ENCODE measurements around the gene CPNE4. TPM values are rescaled to one million over a fixed set of nuclear protein-coding genes. Genes with fewer than 3 reads are reported as not detected.

Gene CPNE4
- total and polyA plus RNA-seq, 2 donors (not counting 3 experiments of a cell fraction or from before 2014, with no cell fraction given), result not detected

- no TSS peak for BruUV-seq (replicated peaks)
- Histone ChIP-seq H3K36me3 (ENCODE audit: control insufficient read depth in 2 of 2, extremely low read depth in 1 of 2, insufficient read depth in 2 of 2, low read length in 2 of 2) (no peaks in the 10 kb centered on the region), H3K4me1 (ENCODE audit: control insufficient read depth, extremely low read depth, insufficient read depth, low read length) (no peaks in the 10 kb centered on the region), H4K20me1 (replicated peaks; ENCODE audit: control insufficient read depth, extremely low read depth, insufficient read depth, low read length) (no peaks in the 10 kb centered on the region), H3K9ac (replicated peaks; ENCODE audit: extremely low read depth, insufficient read depth, low read length) (no peak overlapping the region), H3K9me3 (replicated peaks; ENCODE audit: control insufficient read depth, insufficient read depth, low read length) (no peaks in the 10 kb centered on the region), H2AFZ (ENCODE audit: low read depth, low read length) (no peak overlapping the region), H3K79me2 (ENCODE audit: control insufficient read depth, insufficient read depth, low read length) (no peaks in the 10 kb centered on the region), H3K4me2 (ENCODE audit: insufficient read depth, low read length) (no peak overlapping the region), H3K27ac (ENCODE audit: insufficient read depth, low read depth, low read length) (no peak overlapping the region), H3K27me3 (ENCODE audit: control insufficient read depth in 2 of 2, insufficient read depth in 2 of 2, low read length in 2 of 2) (no peaks in the 10 kb centered on the region), H3K4me3 (replicated peaks in 1 of 3; ENCODE audit: insufficient read depth in 1 of 3, low read depth in 1 of 3, low read length in 3 of 3) (no peak overlapping the region), H3K9me1 (replicated peaks; ENCODE audit: control insufficient read depth, extremely low read depth, insufficient read depth, low read length) (no peaks in the 10 kb centered on the region)
- FAIRE-seq (no peak), DNase-seq (ENCODE audit: low read depth, low spot score) (no peak)
- CTCF ChIA-PET, result no interaction called here
- dilution Hi-C loops (cut with MboI; ENCODE audit: extremely low pct_ligation_motif_present, low sequenced_read_pairs) (no loop called here), intact Hi-C loops (cut with micrococcal nuclease) (no loop called here)
- POLR2A ChIA-PET, result no interaction called here
- no peak for TF ChIP-seq EZH2 (IDR thresholded peaks at IDR 0.05; ENCODE audit: borderline replicate concordance, low read depth, low read length, severe bottlenecking)
These were observed 305.7 kb downstream of the CPNE4 start for GRCh38 chr3:131728898-131729642.

GRCh38 chr3:131725414-131725813, 309.4 kb downstream of the CPNE4 start:
- intact Hi-C loops (cut with micrococcal nuclease) (no loop called here), dilution Hi-C loops (cut with MboI; ENCODE audit: extremely low pct_ligation_motif_present, low sequenced_read_pairs) (no loop called here)
- ChIA-PET CTCF (no interaction called here), POLR2A (no interaction called here)
- Histone ChIP-seq H3K27ac (ENCODE audit: insufficient read depth, low read depth, low read length) (no peak overlapping the region), H4K20me1 (replicated peaks; ENCODE audit: control insufficient read depth, extremely low read depth, insufficient read depth, low read length) (no peaks in the 10 kb centered on the region), H3K9ac (replicated peaks; ENCODE audit: extremely low read depth, insufficient read depth, low read length) (no peak overlapping the region), H3K27me3 (ENCODE audit: control insufficient read depth in 2 of 2, insufficient read depth in 2 of 2, low read length in 2 of 2) (no peaks in the 10 kb centered on the region), H3K9me3 (replicated peaks; ENCODE audit: control insufficient read depth, insufficient read depth, low read length) (no peaks in the 10 kb centered on the region), H3K36me3 (ENCODE audit: control insufficient read depth in 2 of 2, extremely low read depth in 1 of 2, insufficient read depth in 2 of 2, low read length in 2 of 2) (no peaks in the 10 kb centered on the region), H3K4me3 (replicated peaks in 1 of 3; ENCODE audit: insufficient read depth in 1 of 3, low read depth in 1 of 3, low read length in 3 of 3) (no peak overlapping the region), H2AFZ (ENCODE audit: low read depth, low read length) (no peak overlapping the region), H3K9me1 (replicated peaks; ENCODE audit: control insufficient read depth, extremely low read depth, insufficient read depth, low read length) (no peaks in the 10 kb centered on the region), H3K4me1 (ENCODE audit: control insufficient read depth, extremely low read depth, insufficient read depth, low read length) (no peaks in the 10 kb centered on the region), H3K79me2 (ENCODE audit: control insufficient read depth, insufficient read depth, low read length) (no peaks in the 10 kb centered on the region), H3K4me2 (ENCODE audit: insufficient read depth, low read length) (no peak overlapping the region)
- no peak for FAIRE-seq
- TF ChIP-seq GATA2 (IDR thresholded peaks at IDR 0.05; ENCODE audit: insufficient read depth, insufficient read length, low read depth, low read length) (no peak), POLR2AphosphoS5 (IDR thresholded peaks at IDR 0.05; ENCODE audit: insufficient read depth, low read depth, low read length) (no peak), MYC (IDR thresholded peaks at IDR 0.05; ENCODE audit: low read depth, low read length) (no peak), MAX (IDR thresholded peaks at IDR 0.05; ENCODE audit: insufficient read depth, insufficient read length) (no peak), EZH2 (IDR thresholded peaks at IDR 0.05; ENCODE audit: borderline replicate concordance, low read depth, low read length, severe bottlenecking) (no peak), POLR2A (IDR thresholded peaks at IDR 0.05; ENCODE audit: low read depth, low read length) (no peak), FOS (IDR thresholded peaks at IDR 0.05; ENCODE audit: borderline replicate concordance, insufficient read depth, low read length) (no peak), JUN (IDR thresholded peaks at IDR 0.05; ENCODE audit: borderline replicate concordance, insufficient read depth, insufficient read length, low read depth) (no peak), CTCF (IDR thresholded peaks at IDR 0.05; ENCODE audit: extremely low read depth in 1 of 2, insufficient read depth in 1 of 2, low read depth in 1 of 2, low read length in 2 of 2) (no peak)
- BruUV-seq (replicated peaks), result no TSS peak
- DNase-seq (ENCODE audit: low read depth, low spot score), result no peak

All from endothelial cell of umbilical vein (primary cell).